LNCaP clone FGC (cell line): ENCODE results near the gene RASSF8.

ENCODE experiments used
- DNase-seq: peaks from one replicate; pipeline ENCODE4 v3.0.0-alpha.2; 2011; ENCODE audit warnings: low read depth
- H3K4me3 ChIP-seq: 2 replicates; pipeline ENCODE4 v1.5.1; 2011; ENCODE audit warnings: mild to moderate bottlenecking, low read depth, low read length, control low read depth
- CTCF ChIP-seq: IDR thresholded peaks from 2 replicates; pipeline ENCODE4 v1.5.1; 2012; ENCODE audit warnings: mild to moderate bottlenecking; ENCODE audit not compliant: control insufficient read depth, insufficient read depth; ENCODE audit errors: extremely low read depth

Gene RASSF8

GRCh38 chr12:26068503-26068902, 110.0 kb downstream of the RASSF8 start:
- TF ChIP-seq CTCF, result no peak
- H3K4me3 ChIP-seq, result no peak overlapping the region
- DNase-seq, result no peak

GRCh38 chr12:26069796-26070195, 111.3 kb downstream of the RASSF8 start:
- H3K4me3 ChIP-seq, result no peak overlapping the region
- TF ChIP-seq CTCF, result no peak
- DNase-seq, result no peak

GRCh38 chr12:26077915-26078702, 119.6 kb downstream of the RASSF8 start:
- DNase-seq, result no peak
- H3K4me3 ChIP-seq, result no peak overlapping the region
- no peak for TF ChIP-seq CTCF

GRCh38 chr12:26080911-26081310, 122.4 kb downstream of the RASSF8 start:
- no peak for DNase-seq
- H3K4me3 ChIP-seq, result no peak overlapping the region
- TF ChIP-seq CTCF, result no peak

- no peak for DNase-seq
- H3K4me3 ChIP-seq, result no peak overlapping the region
- no peak for TF ChIP-seq CTCF
These were observed 128.5 kb downstream of the RASSF8 start for GRCh38 chr12:26086936-26087335.

GRCh38 chr12:26088998-26089397, 130.5 kb downstream of the RASSF8 start:
- TF ChIP-seq CTCF, result no peak
- H3K4me3 ChIP-seq, result no peak overlapping the region
- DNase-seq, result no peak
